Inferior parietal cortex (tissue), 1 donor: Measurements from ENCODE around the gene VWA5B1.

Experiments used
- DNase-seq: peaks from one replicate; pipeline ENCODE4 v3.0.0-alpha.2; 2016; ENCODE audit errors: extremely low spot score

VWA5B1 gene

GRCh38 chr1:20366463-20367115, 75.9 kb downstream of the VWA5B1 start:
- DNase-seq, result no peak

- DNase-seq, result no peak
Measured at GRCh38 chr1:20367116-20367585, 76.5 kb downstream of the VWA5B1 start.

GRCh38 chr1:20367626-20368025, 77.0 kb downstream of the VWA5B1 start:
- no peak for DNase-seq

DNA sequence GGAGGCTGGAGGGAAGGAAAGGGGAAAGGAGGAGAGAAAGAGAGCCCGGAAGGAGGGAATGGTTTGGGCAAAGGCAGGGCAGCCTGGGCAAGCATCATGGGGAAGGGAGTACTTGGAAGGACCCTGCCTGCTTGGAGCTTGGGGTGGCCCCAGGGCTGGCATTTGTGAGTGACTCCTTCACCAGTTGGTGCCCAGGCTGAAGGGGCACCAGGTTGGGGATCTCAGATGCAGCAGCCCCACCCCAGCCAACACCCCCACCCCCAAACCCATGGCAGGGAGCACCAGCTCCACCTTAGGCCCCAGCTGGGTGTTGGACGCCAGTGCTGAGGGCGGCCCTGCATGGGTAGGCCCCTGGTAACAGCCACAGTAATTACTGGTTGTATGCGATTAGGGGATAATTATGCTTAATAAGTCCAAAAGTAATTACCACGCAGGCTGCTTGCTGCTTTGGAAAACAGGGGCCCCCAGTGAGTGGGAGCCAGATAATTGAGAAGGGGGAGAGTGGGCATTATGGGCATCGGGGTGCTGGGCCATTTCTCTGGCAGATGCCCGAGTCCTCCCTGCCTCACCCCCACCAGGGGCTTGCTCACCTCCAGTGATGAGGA, 78.3 kb downstream of the VWA5B1 start:
- no peak for DNase-seq

- DNase-seq, result no peak
Measured at GRCh38 chr1:20370698-20371097, 80.0 kb downstream of the VWA5B1 start.

GRCh38 chr1:20371411-20371810, 80.7 kb downstream of the VWA5B1 start:
- DNase-seq, result no peak

- DNase-seq, result no peak
Measured at GRCh38 chr1:20371883-20372282, 81.2 kb downstream of the VWA5B1 start.

DNA sequence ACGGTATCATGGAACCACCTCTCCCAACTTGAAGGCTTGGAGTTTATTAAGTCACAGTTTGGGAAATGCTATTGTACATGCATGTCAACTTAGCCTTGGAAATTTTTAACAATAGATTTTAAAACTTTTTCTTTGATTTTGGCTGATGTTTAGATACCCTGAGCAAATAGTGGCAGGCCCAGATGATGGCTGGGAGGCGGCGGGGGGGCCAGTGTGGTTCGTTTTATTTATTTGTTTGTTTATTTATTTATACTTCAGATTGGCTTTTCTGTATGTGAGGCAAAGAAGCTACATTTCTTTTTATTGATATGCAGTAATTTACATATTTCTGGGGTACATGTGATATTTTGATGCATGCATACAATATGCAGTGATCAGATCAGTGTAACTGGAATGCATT, 82.0 kb downstream of the VWA5B1 start:
- DNase-seq, result no peak

- no peak for DNase-seq
Measured at GRCh38 chr1:20373286-20373685, 82.6 kb downstream of the VWA5B1 start.

DNA sequence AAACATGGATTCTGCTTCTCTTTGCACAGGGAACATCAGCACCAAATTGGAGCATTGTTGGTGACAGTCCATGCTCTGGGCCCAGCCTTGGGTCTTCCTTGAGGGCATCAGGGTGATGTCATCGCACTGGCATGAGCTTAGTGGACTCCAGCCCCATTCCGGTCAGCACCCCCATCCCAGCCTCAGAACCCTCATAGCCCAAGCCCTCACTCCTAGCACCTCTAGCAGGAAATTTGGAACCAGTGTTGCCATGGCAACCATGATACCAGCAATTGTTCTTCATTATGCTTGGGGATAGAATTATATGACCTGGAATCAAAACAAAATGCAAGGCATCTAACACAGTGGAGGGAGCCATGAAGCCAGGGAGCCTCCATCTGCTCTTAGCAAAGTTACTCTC, 83.1 kb downstream of the VWA5B1 start:
- DNase-seq, result no peak

DNA sequence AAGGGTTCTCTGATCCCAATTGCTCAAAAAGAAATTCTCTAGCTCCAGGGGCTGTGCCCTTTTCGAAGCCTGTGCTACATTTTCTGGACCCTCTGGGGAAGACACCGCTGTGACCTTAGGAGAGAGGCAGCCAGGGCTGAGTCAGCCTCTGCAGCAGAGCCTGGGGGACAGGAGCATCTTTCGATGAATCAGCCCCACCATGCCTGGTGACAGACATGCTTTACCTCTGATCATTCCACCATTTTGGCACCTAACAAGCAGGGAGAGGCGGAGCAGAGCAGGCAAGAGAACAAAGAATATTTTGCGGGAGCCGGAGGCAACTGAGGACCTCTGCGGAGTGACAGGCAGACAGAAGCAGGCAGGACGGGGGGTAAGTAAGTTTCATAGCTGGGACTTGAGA, 84.9 kb downstream of the VWA5B1 start:
- DNase-seq, result no peak

DNA sequence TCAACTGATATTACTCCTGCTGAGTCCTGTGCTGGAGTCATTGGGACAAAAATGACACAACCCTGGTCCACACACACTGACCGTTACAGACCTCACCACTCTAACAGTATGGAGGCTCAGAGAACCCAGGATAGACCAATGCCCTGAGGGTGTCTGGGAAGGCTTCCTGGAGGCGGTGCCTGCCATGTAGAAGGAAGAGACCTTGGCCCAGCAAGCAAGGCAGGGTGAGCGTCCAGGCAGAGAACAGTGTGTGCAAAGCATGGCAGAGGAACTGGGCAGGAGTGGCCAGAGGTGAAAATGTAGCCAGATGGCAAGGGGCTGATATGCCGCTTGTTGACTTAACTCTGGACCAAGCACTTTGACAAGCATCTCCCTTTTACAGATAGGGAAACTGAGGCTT, 85.5 kb downstream of the VWA5B1 start:
- DNase-seq, result no peak

DNA sequence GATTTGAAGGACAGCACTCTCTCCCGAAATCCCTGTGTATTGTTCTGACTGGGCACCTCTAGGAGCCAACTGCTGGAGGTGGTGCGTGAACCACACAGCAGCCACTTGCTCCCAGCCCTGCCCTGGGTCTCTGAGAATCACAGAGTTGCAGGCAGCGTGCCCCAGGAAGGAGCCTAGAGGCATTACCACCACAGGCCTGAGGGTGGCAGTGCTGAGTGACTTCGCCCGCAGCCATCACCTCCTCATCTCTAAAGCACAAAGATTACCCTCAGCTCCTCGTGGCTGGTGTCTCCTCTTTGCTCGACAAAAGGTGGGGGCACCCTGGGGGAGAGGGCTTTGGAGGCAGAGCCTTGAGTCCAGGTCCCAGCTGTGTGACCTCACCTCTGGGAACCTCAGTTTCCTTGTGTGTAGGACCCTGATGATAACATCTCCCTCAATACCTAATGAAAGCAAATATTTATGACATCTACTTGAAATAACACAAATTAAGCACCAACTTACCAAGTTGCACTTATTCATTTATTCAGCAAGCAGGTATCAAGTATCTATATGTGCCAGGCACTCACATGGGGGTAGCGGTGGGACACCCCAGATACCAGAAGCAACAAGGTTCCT, 86.3 kb downstream of the VWA5B1 start:
- no peak for DNase-seq

GRCh38 chr1:20377516-20378270, 87.0 kb downstream of the VWA5B1 start:
- no peak for DNase-seq

DNA sequence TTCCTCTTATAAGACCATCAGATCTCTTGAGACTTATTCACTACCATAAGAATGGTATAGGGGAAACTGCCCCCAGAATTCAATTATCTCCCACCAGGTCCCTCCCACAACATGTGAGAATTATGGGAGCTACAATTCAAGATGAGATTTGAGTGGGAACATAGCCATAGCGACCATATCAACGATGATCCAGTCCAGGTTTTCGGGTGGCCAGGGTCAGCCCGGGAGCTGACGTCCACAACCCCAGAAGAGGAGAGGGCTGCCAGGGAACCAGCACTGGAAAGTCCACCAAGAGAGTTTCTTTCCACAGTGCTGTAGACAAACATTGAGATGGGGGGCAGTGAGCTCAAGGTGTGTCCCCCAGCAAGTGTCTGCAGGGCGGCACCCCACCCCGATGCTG, 88.4 kb downstream of the VWA5B1 start:
- no peak for DNase-seq

- no peak for DNase-seq
Measured at GRCh38 chr1:20380175-20380574, 89.5 kb downstream of the VWA5B1 start.

GRCh38 chr1:20380616-20381035, 90.0 kb downstream of the VWA5B1 start:
- no peak for DNase-seq

- DNase-seq, result no peak
Measured at GRCh38 chr1:20381045-20381641, 90.5 kb downstream of the VWA5B1 start.

DNA sequence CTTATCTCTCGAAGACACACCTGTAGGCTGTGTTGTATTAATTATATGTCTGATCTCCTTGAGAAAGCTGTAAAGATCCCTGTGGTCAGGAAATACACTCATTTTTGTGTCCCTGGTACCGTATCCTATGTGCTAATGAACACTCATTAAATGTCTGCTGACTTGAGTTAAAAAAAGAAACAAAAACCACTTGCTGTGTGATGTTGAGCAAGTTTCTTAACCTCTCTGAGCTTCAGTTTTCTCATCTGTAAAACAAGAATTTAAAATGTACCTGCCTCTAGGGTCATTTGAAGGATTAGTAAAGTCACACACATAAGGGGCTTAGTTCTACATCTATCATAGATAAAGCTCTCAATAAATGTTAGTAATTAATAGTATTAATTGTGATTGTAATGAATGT, 91.3 kb downstream of the VWA5B1 start:
- DNase-seq, result no peak

DNA sequence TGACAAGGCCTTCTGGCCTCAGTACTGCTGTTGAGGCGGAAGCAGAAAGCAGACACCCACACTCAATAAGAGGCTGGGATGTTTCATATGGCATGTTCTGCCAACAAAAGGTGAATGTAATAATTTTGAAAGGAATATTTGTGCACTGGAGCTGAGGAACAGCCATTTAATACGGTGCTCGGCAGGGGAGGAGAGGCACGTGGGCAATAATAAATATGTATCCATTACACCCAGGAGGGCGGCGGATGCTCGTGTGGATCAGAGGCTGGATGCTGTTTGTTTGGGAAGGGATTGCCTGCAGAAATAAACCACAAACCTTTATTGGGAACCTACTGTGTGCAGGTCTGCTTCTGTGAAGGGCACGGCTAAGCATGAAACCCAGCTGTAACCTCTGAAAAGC, 92.0 kb downstream of the VWA5B1 start:
- DNase-seq, result no peak

- DNase-seq, result no peak
Measured at GRCh38 chr1:20383631-20384030, 93.0 kb downstream of the VWA5B1 start.

GRCh38 chr1:20385630-20386029, 95.0 kb downstream of the VWA5B1 start:
- DNase-seq, result no peak
